HEK293 (cell line): ENCODE results near the gene RCOR3.
A peak's percentile ranks its signal among the peaks of the same experiment; 100 is the strongest.

Experiments used
- BCL11B ChIP-seq: fragments of 450-650 bp; formaldehyde crosslinking; IDR thresholded peaks from 2 replicates; pipeline ENCODE4 v1.5.1; 2016; ENCODE audit warnings: low read depth, missing biosample characterization, missing genetic modification characterization
- GLI2 ChIP-seq: fragments of 450-650 bp; formaldehyde crosslinking; IDR thresholded peaks from 2 replicates; pipeline ENCODE4; 2017; ENCODE audit warnings: missing biosample characterization, missing genetic modification characterization, low read depth, borderline replicate concordance
- ZBTB17 ChIP-seq: fragments of 450-650 bp; formaldehyde crosslinking; IDR thresholded peaks from 2 replicates; pipeline ENCODE4 v1.5.1; 2016; ENCODE audit warnings: missing biosample characterization, missing genetic modification characterization
- ZFHX2 ChIP-seq: fragments of 450-650 bp; formaldehyde crosslinking; conservative IDR thresholded peaks from 2 replicates; pipeline ENCODE4 v1.5.1; 2016; ENCODE audit warnings: missing biosample characterization, missing genetic modification characterization
- ZNF121 ChIP-seq: fragments of 450-650 bp; formaldehyde crosslinking; IDR thresholded peaks from 2 replicates; pipeline ENCODE4 v1.5.1; 2016; ENCODE audit warnings: missing biosample characterization, missing genetic modification characterization
- ZNF133 ChIP-seq: fragments of 450-650 bp; formaldehyde crosslinking; IDR thresholded peaks from 2 replicates; pipeline ENCODE4 v1.5.1; 2016; ENCODE audit warnings: missing biosample characterization, missing genetic modification characterization
- ZNF146 ChIP-seq: fragments of 450-650 bp; formaldehyde crosslinking; IDR thresholded peaks from 2 replicates; pipeline ENCODE4 v1.5.1; 2016; ENCODE audit warnings: missing biosample characterization, missing genetic modification characterization
- ZNF169 ChIP-seq: fragments of 450-650 bp; formaldehyde crosslinking; IDR thresholded peaks from 2 replicates; pipeline ENCODE4 v1.5.1; 2016; ENCODE audit warnings: missing biosample characterization, missing genetic modification characterization
- ZNF184 ChIP-seq: fragments of 450-650 bp; IDR thresholded peaks from 2 replicates; pipeline ENCODE4 v1.5.1; 2018; ENCODE audit warnings: missing biosample characterization, mild to moderate bottlenecking, missing genetic modification characterization
- ZNF366 ChIP-seq: fragments of 450-650 bp; formaldehyde crosslinking; conservative IDR thresholded peaks from 2 replicates; pipeline ENCODE4 v1.5.1; 2016; ENCODE audit warnings: missing biosample characterization, missing genetic modification characterization
- ZNF391 ChIP-seq: fragments of 450-650 bp; formaldehyde crosslinking; IDR thresholded peaks from 2 replicates; pipeline ENCODE4 v1.5.1; 2016; ENCODE audit warnings: low read depth, missing biosample characterization, missing genetic modification characterization, borderline replicate concordance
- ZNF426 ChIP-seq: fragments of 450-650 bp; formaldehyde crosslinking; IDR thresholded peaks from 2 replicates; pipeline ENCODE4 v1.5.1; 2017; ENCODE audit warnings: missing biosample characterization, missing genetic modification characterization, mild to moderate bottlenecking, inconsistent platforms, moderate library complexity
- ZNF555 ChIP-seq: fragments of 450-650 bp; formaldehyde crosslinking; conservative IDR thresholded peaks from 2 replicates; pipeline ENCODE4 v1.5.1; 2017; ENCODE audit warnings: missing biosample characterization, mild to moderate bottlenecking, missing genetic modification characterization, inconsistent platforms
- ZNF623 ChIP-seq: fragments of 450-650 bp; formaldehyde crosslinking; IDR thresholded peaks from 2 replicates; pipeline ENCODE4 v1.5.1; 2016; ENCODE audit warnings: missing biosample characterization, missing genetic modification characterization
- ZNF776 ChIP-seq: fragments of 450-650 bp; formaldehyde crosslinking; IDR thresholded peaks from 2 replicates; pipeline ENCODE4 v1.5.0; 2017; ENCODE audit warnings: missing biosample characterization, missing genetic modification characterization, borderline replicate concordance
- ZNF777 ChIP-seq: fragments of 450-650 bp; formaldehyde crosslinking; IDR thresholded peaks from 2 replicates; pipeline ENCODE4 v1.5.1; 2017; ENCODE audit warnings: missing biosample characterization, missing genetic modification characterization, borderline replicate concordance
- TF ChIP-seq, protein P1 (sequence below): fragments of 450-650 bp; IDR thresholded peaks from 2 replicates; pipeline ENCODE4 v1.5.1; 2018; ENCODE audit warnings: missing biosample characterization, missing genetic modification characterization
- TF ChIP-seq, protein P2 (sequence below): fragments of 450-650 bp; formaldehyde crosslinking; conservative IDR thresholded peaks from 2 replicates; pipeline ENCODE4 v1.5.1; 2016; ENCODE audit warnings: low read depth, missing biosample characterization, missing genetic modification characterization
- TF ChIP-seq, protein P3 (sequence below): fragments of 450-650 bp; formaldehyde crosslinking; IDR thresholded peaks from 2 replicates; pipeline ENCODE4 v1.5.1; 2017; ENCODE audit warnings: missing biosample characterization, missing genetic modification characterization
- TF ChIP-seq, protein P4 (sequence below): fragments of 450-650 bp; formaldehyde crosslinking; IDR thresholded peaks from 2 replicates; pipeline ENCODE4 v1.5.1; 2017; ENCODE audit warnings: missing biosample characterization, missing genetic modification characterization
- TF ChIP-seq, protein P5 (sequence below): fragments of 450-650 bp; formaldehyde crosslinking; IDR thresholded peaks from 2 replicates; pipeline ENCODE4 v1.5.1; 2016; ENCODE audit warnings: missing biosample characterization, missing genetic modification characterization
- TF ChIP-seq, protein P6 (sequence below): fragments of 450-650 bp; formaldehyde crosslinking; IDR thresholded peaks from 2 replicates; pipeline ENCODE4 v1.5.1; 2016; ENCODE audit warnings: missing biosample characterization, missing genetic modification characterization

Gene RCOR3

DNA sequence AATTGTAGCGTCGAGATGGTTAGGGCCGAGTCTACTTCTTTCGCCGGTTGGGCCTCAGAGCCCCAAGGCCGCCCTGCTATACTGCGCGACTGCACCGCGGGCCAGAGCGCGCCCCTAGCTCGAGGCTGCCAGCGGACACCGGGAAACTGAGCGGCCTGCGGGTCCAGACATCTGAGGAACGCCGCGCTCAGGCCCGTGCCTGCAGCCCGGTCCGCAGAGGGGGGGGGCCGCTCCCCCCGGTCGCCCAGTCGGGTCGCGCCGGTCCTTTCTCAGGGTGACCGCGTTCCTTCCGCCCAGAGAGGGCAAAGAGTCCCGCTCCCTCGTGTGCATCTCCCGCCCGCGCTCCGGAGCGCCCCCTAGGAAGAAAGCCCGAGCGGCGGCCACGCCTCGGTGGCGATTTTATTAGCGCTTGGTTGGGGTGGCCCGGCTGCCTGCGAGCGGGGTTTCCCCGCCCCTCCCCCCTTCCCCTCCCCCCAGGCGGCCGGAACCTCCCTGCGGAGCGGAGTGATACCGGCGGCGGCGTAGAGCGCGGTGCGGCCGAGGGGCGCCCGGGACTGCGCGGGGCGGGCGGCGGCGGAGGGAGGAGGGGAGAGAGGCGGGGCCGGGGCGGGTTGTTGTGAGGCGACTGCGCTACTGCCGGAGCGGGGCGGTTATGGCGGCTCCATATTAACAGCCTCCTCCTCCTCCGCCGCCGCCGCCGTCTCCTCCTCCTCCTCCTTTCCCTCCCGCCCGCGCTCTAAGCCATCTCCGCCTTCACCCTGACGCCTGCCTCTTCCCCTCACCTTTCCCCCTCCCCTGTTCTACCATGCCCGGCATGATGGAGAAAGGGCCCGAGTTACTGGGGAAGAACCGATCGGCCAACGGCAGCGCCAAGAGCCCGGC is at the start of gene RCOR3 (continued):
- peak; percentile 80; the same call in 1 of the 2 replicates for TF ChIP-seq ZNF391 (tag by site-specific recombination)
- TF ChIP-seq, protein P1, sequence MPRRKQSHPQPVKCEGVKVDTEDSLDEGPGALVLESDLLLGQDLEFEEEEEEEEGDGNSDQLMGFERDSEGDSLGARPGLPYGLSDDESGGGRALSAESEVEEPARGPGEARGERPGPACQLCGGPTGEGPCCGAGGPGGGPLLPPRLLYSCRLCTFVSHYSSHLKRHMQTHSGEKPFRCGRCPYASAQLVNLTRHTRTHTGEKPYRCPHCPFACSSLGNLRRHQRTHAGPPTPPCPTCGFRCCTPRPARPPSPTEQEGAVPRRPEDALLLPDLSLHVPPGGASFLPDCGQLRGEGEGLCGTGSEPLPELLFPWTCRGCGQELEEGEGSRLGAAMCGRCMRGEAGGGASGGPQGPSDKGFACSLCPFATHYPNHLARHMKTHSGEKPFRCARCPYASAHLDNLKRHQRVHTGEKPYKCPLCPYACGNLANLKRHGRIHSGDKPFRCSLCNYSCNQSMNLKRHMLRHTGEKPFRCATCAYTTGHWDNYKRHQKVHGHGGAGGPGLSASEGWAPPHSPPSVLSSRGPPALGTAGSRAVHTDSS (tag by site-specific recombination): peak; percentile 86
- peak; percentile 53; the same call in 1 of the 2 replicates for TF ChIP-seq ZNF146 (tag by site-specific recombination)
- TF ChIP-seq ZNF133: 0 out of 2 replicates have a peak, but pooled peaks have one; percentile 9
- no peak for TF ChIP-seq GLI2 (tag by site-specific recombination)
- TF ChIP-seq ZNF776: no peak
- TF ChIP-seq ZNF169: no peak
- TF ChIP-seq BCL11B (tag by site-specific recombination): peak; percentile 98
- TF ChIP-seq ZNF366 (tag by site-specific recombination): no peak; the same call in 1 of the 2 replicates
- TF ChIP-seq, protein P2, sequence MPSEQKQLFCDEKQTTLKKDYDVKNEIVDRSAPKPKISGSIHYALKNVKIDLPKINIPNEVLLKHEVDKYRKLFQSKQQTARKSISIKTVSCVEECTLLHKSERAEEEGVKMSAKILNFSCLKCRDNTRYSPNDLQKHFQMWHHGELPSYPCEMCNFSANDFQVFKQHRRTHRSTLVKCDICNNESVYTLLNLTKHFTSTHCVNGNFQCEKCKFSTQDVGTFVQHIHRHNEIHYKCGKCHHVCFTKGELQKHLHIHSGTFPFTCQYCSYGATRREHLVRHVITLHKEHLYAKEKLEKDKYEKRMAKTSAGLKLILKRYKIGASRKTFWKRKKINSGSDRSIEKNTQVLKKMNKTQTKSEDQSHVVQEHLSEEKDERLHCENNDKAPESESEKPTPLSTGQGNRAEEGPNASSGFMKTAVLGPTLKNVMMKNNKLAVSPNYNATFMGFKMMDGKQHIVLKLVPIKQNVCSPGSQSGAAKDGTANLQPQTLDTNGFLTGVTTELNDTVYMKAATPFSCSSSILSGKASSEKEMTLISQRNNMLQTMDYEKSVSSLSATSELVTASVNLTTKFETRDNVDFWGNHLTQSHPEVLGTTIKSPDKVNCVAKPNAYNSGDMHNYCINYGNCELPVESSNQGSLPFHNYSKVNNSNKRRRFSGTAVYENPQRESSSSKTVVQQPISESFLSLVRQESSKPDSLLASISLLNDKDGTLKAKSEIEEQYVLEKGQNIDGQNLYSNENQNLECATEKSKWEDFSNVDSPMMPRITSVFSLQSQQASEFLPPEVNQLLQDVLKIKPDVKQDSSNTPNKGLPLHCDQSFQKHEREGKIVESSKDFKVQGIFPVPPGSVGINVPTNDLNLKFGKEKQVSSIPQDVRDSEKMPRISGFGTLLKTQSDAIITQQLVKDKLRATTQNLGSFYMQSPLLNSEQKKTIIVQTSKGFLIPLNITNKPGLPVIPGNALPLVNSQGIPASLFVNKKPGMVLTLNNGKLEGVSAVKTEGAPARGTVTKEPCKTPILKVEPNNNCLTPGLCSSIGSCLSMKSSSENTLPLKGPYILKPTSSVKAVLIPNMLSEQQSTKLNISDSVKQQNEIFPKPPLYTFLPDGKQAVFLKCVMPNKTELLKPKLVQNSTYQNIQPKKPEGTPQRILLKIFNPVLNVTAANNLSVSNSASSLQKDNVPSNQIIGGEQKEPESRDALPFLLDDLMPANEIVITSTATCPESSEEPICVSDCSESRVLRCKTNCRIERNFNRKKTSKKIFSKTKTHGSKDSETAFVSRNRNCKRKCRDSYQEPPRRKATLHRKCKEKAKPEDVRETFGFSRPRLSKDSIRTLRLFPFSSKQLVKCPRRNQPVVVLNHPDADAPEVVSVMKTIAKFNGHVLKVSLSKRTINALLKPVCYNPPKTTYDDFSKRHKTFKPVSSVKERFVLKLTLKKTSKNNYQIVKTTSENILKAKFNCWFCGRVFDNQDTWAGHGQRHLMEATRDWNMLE: no peak; the same call in 1 of the 2 replicates
- no peak for TF ChIP-seq ZNF426 (tag by site-specific recombination)
- TF ChIP-seq, protein P3, sequence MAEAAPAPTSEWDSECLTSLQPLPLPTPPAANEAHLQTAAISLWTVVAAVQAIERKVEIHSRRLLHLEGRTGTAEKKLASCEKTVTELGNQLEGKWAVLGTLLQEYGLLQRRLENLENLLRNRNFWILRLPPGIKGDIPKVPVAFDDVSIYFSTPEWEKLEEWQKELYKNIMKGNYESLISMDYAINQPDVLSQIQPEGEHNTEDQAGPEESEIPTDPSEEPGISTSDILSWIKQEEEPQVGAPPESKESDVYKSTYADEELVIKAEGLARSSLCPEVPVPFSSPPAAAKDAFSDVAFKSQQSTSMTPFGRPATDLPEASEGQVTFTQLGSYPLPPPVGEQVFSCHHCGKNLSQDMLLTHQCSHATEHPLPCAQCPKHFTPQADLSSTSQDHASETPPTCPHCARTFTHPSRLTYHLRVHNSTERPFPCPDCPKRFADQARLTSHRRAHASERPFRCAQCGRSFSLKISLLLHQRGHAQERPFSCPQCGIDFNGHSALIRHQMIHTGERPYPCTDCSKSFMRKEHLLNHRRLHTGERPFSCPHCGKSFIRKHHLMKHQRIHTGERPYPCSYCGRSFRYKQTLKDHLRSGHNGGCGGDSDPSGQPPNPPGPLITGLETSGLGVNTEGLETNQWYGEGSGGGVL (tag by site-specific recombination): peak; percentile 91
- TF ChIP-seq ZNF121 (tag by site-specific recombination): peak; percentile 34; the same call in 1 of the 2 replicates
- TF ChIP-seq, protein P4, sequence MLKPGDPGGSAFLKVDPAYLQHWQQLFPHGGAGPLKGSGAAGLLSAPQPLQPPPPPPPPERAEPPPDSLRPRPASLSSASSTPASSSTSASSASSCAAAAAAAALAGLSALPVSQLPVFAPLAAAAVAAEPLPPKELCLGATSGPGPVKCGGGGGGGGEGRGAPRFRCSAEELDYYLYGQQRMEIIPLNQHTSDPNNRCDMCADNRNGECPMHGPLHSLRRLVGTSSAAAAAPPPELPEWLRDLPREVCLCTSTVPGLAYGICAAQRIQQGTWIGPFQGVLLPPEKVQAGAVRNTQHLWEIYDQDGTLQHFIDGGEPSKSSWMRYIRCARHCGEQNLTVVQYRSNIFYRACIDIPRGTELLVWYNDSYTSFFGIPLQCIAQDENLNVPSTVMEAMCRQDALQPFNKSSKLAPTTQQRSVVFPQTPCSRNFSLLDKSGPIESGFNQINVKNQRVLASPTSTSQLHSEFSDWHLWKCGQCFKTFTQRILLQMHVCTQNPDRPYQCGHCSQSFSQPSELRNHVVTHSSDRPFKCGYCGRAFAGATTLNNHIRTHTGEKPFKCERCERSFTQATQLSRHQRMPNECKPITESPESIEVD (tag by site-specific recombination): no peak
- TF ChIP-seq ZNF777: peak; percentile 79; the same call in 1 of the 2 replicates
- TF ChIP-seq, protein P5, sequence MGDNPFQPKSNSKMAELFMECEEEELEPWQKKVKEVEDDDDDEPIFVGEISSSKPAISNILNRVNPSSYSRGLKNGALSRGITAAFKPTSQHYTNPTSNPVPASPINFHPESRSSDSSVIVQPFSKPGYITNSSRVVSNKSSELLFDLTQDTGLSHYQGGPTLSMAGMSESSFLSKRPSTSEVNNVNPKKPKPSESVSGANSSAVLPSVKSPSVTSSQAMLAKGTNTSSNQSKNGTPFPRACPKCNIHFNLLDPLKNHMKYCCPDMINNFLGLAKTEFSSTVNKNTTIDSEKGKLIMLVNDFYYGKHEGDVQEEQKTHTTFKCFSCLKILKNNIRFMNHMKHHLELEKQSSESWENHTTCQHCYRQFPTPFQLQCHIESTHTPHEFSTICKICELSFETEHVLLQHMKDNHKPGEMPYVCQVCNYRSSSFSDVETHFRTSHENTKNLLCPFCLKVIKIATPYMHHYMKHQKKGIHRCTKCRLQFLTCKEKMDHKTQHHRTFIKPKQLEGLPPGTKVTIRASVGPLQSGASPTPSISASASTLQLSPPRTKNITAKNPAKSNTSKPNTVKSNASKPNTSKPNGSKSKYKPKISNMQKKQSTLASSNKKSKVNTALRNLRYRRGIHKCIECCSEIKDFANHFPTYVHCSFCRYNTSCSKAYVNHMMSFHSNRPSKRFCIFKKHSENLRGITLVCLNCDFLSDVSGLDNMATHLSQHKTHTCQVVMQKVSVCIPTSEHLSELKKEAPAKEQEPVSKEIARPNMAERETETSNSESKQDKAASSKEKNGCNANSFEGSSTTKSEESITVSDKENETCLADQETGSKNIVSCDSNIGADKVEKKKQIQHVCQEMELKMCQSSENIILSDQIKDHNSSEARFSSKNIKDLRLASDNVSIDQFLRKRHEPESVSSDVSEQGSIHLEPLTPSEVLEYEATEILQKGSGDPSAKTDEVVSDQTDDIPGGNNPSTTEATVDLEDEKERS (tag by site-specific recombination): no peak; the same call in 1 of the 2 replicates
- TF ChIP-seq, protein P6, sequence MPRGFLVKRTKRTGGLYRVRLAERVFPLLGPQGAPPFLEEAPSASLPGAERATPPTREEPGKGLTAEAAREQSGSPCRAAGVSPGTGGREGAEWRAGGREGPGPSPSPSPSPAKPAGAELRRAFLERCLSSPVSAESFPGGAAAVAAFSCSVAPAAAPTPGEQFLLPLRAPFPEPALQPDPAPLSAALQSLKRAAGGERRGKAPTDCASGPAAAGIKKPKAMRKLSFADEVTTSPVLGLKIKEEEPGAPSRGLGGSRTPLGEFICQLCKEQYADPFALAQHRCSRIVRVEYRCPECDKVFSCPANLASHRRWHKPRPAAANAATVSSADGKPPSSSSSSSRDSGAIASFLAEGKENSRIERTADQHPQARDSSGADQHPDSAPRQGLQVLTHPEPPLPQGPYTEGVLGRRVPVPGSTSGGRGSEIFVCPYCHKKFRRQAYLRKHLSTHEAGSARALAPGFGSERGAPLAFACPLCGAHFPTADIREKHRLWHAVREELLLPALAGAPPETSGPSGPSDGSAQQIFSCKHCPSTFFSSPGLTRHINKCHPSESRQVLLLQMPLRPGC (tag by site-specific recombination): peak; percentile 86
- peak; percentile 88 for TF ChIP-seq ZFHX2 (tag by site-specific recombination)
- peak; percentile 71 for TF ChIP-seq ZBTB17
- no peak for TF ChIP-seq ZNF555 (tag by site-specific recombination)
- peak; percentile 68 for TF ChIP-seq ZNF184 (tag by site-specific recombination)
- TF ChIP-seq ZNF623 (tag by site-specific recombination): peak; percentile 31; the same call in 1 of the 2 replicates
